ENCODE data around the gene AMFR. TPM values are rescaled to one million over a fixed set of nuclear protein-coding genes. Genes with fewer than 3 reads are reported as not detected.

AMFR gene
- total RNA-seq, 1 donor from 2014 or later: 66.4 TPM

DNA sequence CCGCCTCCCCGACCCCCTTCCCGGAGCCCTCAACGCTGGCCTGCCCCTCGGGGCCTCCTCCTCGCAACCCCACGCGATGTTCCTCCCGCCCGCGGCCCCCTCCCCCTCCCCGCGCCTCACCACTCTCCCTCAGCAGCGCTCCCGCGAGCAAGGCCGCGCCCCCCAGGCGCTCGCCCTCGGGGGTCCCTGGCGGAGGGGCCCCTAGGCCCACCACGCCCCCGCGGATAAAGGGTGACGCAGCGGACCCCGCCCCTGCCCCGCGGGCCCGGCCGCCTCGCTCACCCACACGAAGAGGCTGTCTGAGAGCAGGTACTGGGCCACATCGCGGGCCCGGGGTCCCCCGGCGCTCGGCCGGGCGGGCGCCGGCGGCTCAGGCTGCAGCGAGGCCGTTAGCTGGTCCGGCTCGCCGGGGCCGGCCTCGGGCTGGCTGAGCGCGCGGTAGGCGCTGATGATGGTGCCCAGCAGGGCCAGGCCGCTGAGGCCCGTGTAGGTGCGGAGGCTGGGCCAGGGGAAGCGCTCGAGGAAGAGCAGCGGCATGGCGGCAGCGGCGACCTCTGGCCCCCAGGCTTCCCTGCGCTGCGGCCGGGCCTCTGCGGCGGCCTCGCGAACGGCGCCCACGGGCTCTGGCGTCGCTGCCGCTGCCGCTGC lies 430 bp downstream of the AMFR start:
- TF ChIP-seq, protein P1, sequence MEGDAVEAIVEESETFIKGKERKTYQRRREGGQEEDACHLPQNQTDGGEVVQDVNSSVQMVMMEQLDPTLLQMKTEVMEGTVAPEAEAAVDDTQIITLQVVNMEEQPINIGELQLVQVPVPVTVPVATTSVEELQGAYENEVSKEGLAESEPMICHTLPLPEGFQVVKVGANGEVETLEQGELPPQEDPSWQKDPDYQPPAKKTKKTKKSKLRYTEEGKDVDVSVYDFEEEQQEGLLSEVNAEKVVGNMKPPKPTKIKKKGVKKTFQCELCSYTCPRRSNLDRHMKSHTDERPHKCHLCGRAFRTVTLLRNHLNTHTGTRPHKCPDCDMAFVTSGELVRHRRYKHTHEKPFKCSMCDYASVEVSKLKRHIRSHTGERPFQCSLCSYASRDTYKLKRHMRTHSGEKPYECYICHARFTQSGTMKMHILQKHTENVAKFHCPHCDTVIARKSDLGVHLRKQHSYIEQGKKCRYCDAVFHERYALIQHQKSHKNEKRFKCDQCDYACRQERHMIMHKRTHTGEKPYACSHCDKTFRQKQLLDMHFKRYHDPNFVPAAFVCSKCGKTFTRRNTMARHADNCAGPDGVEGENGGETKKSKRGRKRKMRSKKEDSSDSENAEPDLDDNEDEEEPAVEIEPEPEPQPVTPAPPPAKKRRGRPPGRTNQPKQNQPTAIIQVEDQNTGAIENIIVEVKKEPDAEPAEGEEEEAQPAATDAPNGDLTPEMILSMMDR (conservative IDR thresholded peaks at IDR 0.05): no peak
- Mint-ChIP-seq H3K9me3 (no peaks in the 10 kb centered on the region), H3K36me3 (ENCODE audit: low read depth) (no peaks in the 10 kb centered on the region), H3K27ac (ENCODE audit: unreplicated experiment) (no peak overlapping the region), H3K27me3 (ENCODE audit: low read depth) (no peaks in the 10 kb centered on the region), H3K4me3 (peak overlapping the region; percentile 97), H3K4me1 (peaks cover 45% of the 10 kb centered on the region)
- DNase-seq (ENCODE audit: low read depth, low spot score): peak; percentile 36

DNA sequence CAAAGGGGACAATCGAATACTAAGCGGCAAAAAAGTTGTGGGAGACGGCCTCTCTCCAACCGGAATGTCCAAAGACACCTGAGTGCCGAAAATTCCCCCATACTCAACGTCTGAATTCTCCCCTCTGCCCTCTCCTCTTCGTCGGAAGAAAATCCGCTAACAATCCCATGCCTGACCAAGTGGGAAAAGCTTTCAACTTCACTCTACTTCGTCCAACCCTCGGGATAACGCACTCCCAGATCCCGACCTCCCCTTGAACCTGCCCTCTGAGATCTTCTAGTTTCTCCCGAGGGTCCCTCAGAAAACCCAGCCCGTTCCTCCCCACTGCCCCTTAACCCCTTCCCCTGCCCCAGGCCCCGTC lies 961 bp downstream of the AMFR start:
- Mint-ChIP-seq H3K27me3 (ENCODE audit: low read depth) (no peaks in the 10 kb centered on the region), H3K4me3 (peak overlapping the region; percentile 97), H3K9me3 (no peaks in the 10 kb centered on the region), H3K27ac (ENCODE audit: unreplicated experiment) (peak overlapping the region; percentile 86), H3K4me1 (peaks cover 45% of the 10 kb centered on the region), H3K36me3 (ENCODE audit: low read depth) (no peaks in the 10 kb centered on the region)
- TF ChIP-seq, protein P1 (conservative IDR thresholded peaks at IDR 0.05): no peak
- no peak for DNase-seq (ENCODE audit: low read depth, low spot score)

DNA sequence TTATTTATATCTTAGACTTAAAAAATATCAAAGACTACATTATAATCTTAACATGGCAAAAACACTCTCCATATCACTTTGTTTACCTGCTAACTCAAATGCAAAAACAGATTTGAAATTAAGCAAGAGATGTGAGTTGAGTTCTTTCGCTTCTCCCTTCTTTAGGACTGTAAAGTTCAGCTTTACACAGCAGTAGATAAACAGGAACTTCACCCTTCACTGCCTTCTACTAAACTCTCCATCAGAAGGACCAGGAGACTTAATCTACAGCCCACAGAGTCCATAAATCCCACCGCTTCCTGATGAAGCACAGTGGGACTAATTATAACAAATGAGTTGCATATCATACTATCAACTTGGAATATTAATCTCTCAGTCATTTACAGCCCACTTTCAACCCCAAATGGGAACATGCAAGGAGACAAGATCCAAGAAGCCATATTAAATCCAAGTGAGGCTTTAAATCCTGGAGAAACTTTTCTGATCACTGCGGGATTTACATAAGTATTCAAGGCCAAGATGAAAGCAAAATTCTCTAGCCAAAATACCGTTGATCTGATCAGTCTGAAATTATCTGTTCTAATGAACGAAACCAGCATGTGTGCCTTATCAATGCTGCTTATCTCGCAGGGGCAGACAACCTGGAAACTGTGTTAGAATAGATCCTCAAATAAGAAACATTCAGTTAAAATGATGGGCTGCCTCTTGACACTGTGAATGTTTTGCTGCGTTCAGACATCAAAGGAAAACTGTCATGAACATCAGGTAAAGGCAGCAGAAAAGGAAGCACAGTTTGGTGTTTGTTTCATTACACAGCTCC lies 1.6 kb downstream of the AMFR start:
- no peaks in the 10 kb centered on the region for H3K36me3 Mint-ChIP-seq (ENCODE audit: low read depth)
- peaks cover 45% of the 10 kb centered on the region for H3K4me1 Mint-ChIP-seq
- no peaks in the 10 kb centered on the region for H3K27me3 Mint-ChIP-seq (ENCODE audit: low read depth)
- H3K4me3 Mint-ChIP-seq: peak overlapping the region; percentile 97
- no peaks in the 10 kb centered on the region for H3K9me3 Mint-ChIP-seq
- H3K27ac Mint-ChIP-seq (ENCODE audit: unreplicated experiment): peak overlapping the region; percentile 86
- no peak for DNase-seq (ENCODE audit: low read depth, low spot score)
- TF ChIP-seq, protein P1 (conservative IDR thresholded peaks at IDR 0.05): no peak

DNA sequence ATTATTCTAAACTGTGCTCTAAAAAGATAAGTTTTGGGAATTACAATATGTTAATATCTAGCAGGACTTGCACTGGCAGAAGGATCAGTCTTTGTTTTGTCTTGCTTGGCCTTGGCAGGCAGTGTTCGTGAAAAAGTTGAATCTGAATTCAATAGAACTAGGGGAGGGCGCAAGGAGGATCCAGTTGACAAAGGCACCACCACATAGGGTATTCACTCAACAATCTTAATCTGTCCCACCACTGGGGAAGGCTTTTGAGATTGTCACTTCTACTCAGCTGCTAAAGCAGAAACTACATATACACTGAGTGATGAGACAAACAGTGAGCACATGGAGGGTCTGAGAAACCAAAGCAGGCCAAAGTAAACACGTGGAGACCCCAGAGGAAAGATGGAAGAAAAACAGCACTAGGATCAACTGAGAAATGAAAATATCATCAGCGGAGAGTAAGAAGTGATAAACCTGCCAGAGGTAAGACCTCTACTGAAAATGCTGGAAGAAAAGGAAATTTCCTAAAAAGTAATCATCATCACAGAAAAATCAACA lies 2.4 kb downstream of the AMFR start:
- DNase-seq (ENCODE audit: low read depth, low spot score): no peak
- H3K27me3 Mint-ChIP-seq (ENCODE audit: low read depth): no peaks in the 10 kb centered on the region

DNA sequence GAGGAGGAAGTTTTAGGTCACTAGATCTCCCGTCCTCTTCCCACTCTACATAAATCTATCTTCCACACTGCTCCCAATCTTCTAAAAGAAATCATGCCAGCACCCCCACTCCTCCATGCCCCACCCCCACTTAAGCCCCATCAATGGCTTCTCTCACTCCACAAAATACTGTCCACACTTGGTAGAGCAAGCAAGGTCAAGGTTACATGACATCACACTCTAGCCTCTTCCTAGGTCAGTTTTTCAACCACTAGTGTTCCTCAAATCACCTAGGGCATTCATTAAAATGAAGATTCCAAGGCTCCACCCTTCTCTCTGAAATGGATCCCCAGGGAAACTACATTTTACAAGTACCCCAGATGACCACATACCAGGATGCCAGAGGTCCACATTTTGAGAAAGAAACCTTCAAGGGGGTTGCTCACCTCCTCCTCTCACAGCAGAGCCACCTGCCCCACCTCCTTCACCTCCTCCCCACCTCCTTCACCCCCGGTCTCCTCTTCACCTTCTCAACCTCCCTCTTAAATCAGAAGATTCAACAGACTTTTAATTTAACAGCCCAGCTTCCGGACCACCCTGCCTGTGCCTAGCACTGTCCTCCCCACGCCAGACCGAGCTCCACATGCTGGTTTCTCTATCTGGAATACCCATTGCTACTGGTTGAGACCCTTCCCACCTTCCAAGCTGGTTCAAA lies 3.2 kb downstream of the AMFR start:
- TF ChIP-seq, protein P1 (conservative IDR thresholded peaks at IDR 0.05): no peak
- Mint-ChIP-seq H3K27ac (ENCODE audit: unreplicated experiment) (no peak overlapping the region), H3K36me3 (ENCODE audit: low read depth) (no peaks in the 10 kb centered on the region), H3K9me3 (no peaks in the 10 kb centered on the region), H3K4me1 (peaks cover 45% of the 10 kb centered on the region), H3K27me3 (ENCODE audit: low read depth) (no peaks in the 10 kb centered on the region), H3K4me3 (peak overlapping the region; percentile 54)
- no peak for DNase-seq (ENCODE audit: low read depth, low spot score)

More for the DNA sequence above, 2.4 kb downstream of the AMFR start:
- Mint-ChIP-seq H3K4me3 (peak overlapping the region; percentile 62), H3K27ac (ENCODE audit: unreplicated experiment) (no peak overlapping the region), H3K36me3 (ENCODE audit: low read depth) (no peaks in the 10 kb centered on the region), H3K9me3 (no peaks in the 10 kb centered on the region), H3K4me1 (peaks cover 45% of the 10 kb centered on the region)
- TF ChIP-seq, protein P1 (conservative IDR thresholded peaks at IDR 0.05): no peak
